ENCODE results near the gene SLC2A8.

The SLC2A8 gene

DNA sequence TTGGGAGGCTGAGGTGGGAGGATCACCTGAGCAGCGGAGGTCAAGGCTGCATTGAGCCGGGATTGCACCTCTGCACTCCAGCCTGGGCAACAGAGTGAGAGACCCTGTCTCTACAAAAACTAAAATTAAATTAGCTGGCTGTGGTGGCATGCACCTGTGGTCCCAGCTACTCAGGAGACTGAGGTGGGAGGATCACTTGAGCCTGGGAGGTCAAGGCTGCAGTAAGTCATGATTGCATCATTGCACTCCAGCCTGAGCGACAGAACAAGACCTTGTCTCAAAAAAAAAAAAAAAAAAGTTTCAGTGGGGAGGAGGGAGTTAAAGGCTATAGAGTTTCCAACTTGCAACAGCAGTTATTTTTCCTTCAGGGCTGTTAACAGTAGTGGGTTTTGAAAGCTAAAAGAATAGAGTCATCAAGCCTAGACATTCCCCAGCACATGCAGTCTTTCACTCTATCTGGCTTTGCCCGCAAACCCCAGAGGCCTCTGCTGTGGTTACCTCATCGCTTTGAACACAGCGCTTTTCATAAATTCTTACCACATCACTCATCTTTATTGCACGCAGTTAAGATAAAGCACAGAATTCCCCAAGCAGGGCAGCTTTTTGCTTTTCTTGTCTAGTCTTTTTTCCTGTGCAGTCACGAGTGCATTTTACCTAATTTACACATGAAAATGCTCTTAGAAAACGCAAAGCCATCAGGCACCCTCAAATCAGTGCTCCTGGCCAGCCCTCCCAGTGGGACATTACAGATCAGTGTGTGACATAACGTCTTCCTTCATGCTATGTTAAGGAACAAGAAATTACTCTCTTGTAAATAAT is 8.7 kb upstream of the SLC2A8 start:
- Histone ChIP-seq H3K4me1 (ENCODE audit: low read length) (peaks cover 4% of the 10 kb centered on the region; the same call in 1 of the 2 replicates), H3K79me2 (ENCODE audit: low read length) (no peaks in the 10 kb centered on the region), H4K20me1 (ENCODE audit: insufficient read depth, low read length) (no peaks in the 10 kb centered on the region), H3K27ac (ENCODE audit: low read length) (peak overlapping the region; percentile 31; the same call in 1 of the 2 replicates), H3K4me3 (ENCODE audit: low read length) (no peak overlapping the region), H3K9ac (ENCODE audit: low read length) (no peak overlapping the region), H2AFZ (ENCODE audit: low read length) (no peak overlapping the region), H3K9me2 (replicated peaks; ENCODE audit: insufficient read depth, low read length) (no peaks in the 10 kb centered on the region), H3K4me2 (ENCODE audit: low read depth, low read length) (0 out of 2 replicates have a peak overlapping the region, but pooled peaks have one; percentile 7), H3K9me3 (replicated peaks; ENCODE audit: insufficient read depth, low read length) (no peaks in the 10 kb centered on the region), H3K27me3 (replicated peaks; ENCODE audit: insufficient read depth, low read length) (no peaks in the 10 kb centered on the region), H3K36me3 (replicated peaks; ENCODE audit: insufficient read depth, low read length) (no peaks in the 10 kb centered on the region), H3F3A (ENCODE audit: insufficient read depth, low read length) (no peaks in the 10 kb centered on the region)
- peak; percentile 18 for DNase-seq
- TF ChIP-seq EZH2 (optimal IDR thresholded peaks at IDR 0.05; ENCODE audit: low read depth, low read length) (no peak), CTCF (IDR thresholded peaks at IDR 0.05; ENCODE audit: low read length) (no peak), EZH2phosphoT487 (IDR thresholded peaks at IDR 0.05; ENCODE audit: low read length) (no peak)

- Histone ChIP-seq H3K9me2 (replicated peaks; ENCODE audit: insufficient read depth, low read length) (no peaks in the 10 kb centered on the region), H3K4me3 (ENCODE audit: low read length) (no peak overlapping the region), H3K36me3 (replicated peaks; ENCODE audit: insufficient read depth, low read length) (no peaks in the 10 kb centered on the region), H4K20me1 (ENCODE audit: insufficient read depth, low read length) (no peaks in the 10 kb centered on the region), H3K9me3 (replicated peaks; ENCODE audit: insufficient read depth, low read length) (no peaks in the 10 kb centered on the region), H3K79me2 (ENCODE audit: low read length) (no peaks in the 10 kb centered on the region), H3K4me1 (ENCODE audit: low read length) (peaks cover 4% of the 10 kb centered on the region; the same call in 1 of the 2 replicates), H3K27me3 (replicated peaks; ENCODE audit: insufficient read depth, low read length) (no peaks in the 10 kb centered on the region), H3K27ac (ENCODE audit: low read length) (peak overlapping the region; percentile 31; the same call in 1 of the 2 replicates), H3K4me2 (ENCODE audit: low read depth, low read length) (0 out of 2 replicates have a peak overlapping the region, but pooled peaks have one; percentile 7), H2AFZ (ENCODE audit: low read length) (no peak overlapping the region), H3K9ac (ENCODE audit: low read length) (no peak overlapping the region), H3F3A (ENCODE audit: insufficient read depth, low read length) (no peaks in the 10 kb centered on the region)
- DNase-seq: no peak
- TF ChIP-seq EZH2 (optimal IDR thresholded peaks at IDR 0.05; ENCODE audit: low read depth, low read length): no peak
- TF ChIP-seq EZH2phosphoT487 (IDR thresholded peaks at IDR 0.05; ENCODE audit: low read length): no peak
- no peak for TF ChIP-seq CTCF (IDR thresholded peaks at IDR 0.05; ENCODE audit: low read length)
Observed at GRCh38 chr9:127388856-127389238, 8.1 kb upstream of the SLC2A8 start.

GRCh38 chr9:127389381-127390247 is 7.4 kb upstream of the SLC2A8 start:
- TF ChIP-seq EZH2phosphoT487 (IDR thresholded peaks at IDR 0.05; ENCODE audit: low read length) (no peak), EZH2 (optimal IDR thresholded peaks at IDR 0.05; ENCODE audit: low read depth, low read length) (no peak), CTCF (IDR thresholded peaks at IDR 0.05; ENCODE audit: low read length) (no peak)
- no peak overlapping the region for H3K4me3 ChIP-seq (ENCODE audit: low read length)
- H3K27me3 ChIP-seq (replicated peaks; ENCODE audit: insufficient read depth, low read length): no peaks in the 10 kb centered on the region
- no peaks in the 10 kb centered on the region for H3K79me2 ChIP-seq (ENCODE audit: low read length)
- H3K27ac ChIP-seq (ENCODE audit: low read length): no peak overlapping the region
- no peaks in the 10 kb centered on the region for H3K9me2 ChIP-seq (replicated peaks; ENCODE audit: insufficient read depth, low read length)
- no peak overlapping the region for H2AFZ ChIP-seq (ENCODE audit: low read length)
- no peak overlapping the region for H3K9ac ChIP-seq (ENCODE audit: low read length)
- peaks cover 4% of the 10 kb centered on the region; the same call in 1 of the 2 replicates for H3K4me1 ChIP-seq (ENCODE audit: low read length)
- no peaks in the 10 kb centered on the region for H3K36me3 ChIP-seq (replicated peaks; ENCODE audit: insufficient read depth, low read length)
- H3K9me3 ChIP-seq (replicated peaks; ENCODE audit: insufficient read depth, low read length): no peaks in the 10 kb centered on the region
- H4K20me1 ChIP-seq (ENCODE audit: insufficient read depth, low read length): no peaks in the 10 kb centered on the region
- H3F3A ChIP-seq (ENCODE audit: insufficient read depth, low read length): no peaks in the 10 kb centered on the region
- no peak overlapping the region for H3K4me2 ChIP-seq (ENCODE audit: low read depth, low read length)
- no peak for DNase-seq

All from MM.1S (cell line).